Neuronal stem cell (in vitro differentiated cells): ENCODE measurements around the gene ACACA.

ENCODE experiments used
- DNase-seq: peaks from one replicate; pipeline ENCODE4 v3.0.0-alpha.2; 2013; ENCODE audit warnings: low spot score
- H2AFZ ChIP-seq: one replicate; pipeline ENCODE4 v1.6.1; 2013; ENCODE audit warnings: mild to moderate bottlenecking, low read length, inconsistent platforms
- H2AK5ac ChIP-seq: 2 replicates; pipeline ENCODE4 v1.6.1; 2013; ENCODE audit warnings: low read depth, mild to moderate bottlenecking, inconsistent platforms, low read length, moderate library complexity, mixed read lengths
- H2BK120ac ChIP-seq: 2 replicates; pipeline ENCODE4 v1.6.1; 2013; ENCODE audit warnings: low read depth, mild to moderate bottlenecking, inconsistent platforms, low read length, moderate library complexity, mixed read lengths
- H2BK12ac ChIP-seq: one replicate; pipeline ENCODE4 v1.6.1; 2013; ENCODE audit warnings: low read length, inconsistent platforms
- H2BK15ac ChIP-seq: 2 replicates; pipeline ENCODE4 v1.6.1; 2013; ENCODE audit warnings: mild to moderate bottlenecking, low read length, inconsistent platforms, mixed read lengths
- H2BK5ac ChIP-seq: one replicate; pipeline ENCODE4 v1.6.1; 2013; ENCODE audit warnings: inconsistent platforms, mild to moderate bottlenecking, low read length, moderate library complexity
- H3K14ac ChIP-seq: one replicate; pipeline ENCODE4 v1.6.1; 2013; ENCODE audit warnings: low read length, inconsistent platforms
- H3K18ac ChIP-seq: 2 replicates; pipeline ENCODE4 v1.6.1; 2013; ENCODE audit warnings: low read length, inconsistent platforms
- H3K23ac ChIP-seq: 2 replicates; pipeline ENCODE4 v1.6.1; 2013; ENCODE audit warnings: low read depth, mild to moderate bottlenecking, mixed read lengths, low read length, inconsistent platforms; ENCODE audit not compliant: poor library complexity
- H3K27ac ChIP-seq: replicated peaks from 3 replicates; pipeline ENCODE4 v1.5.1; 2013; ENCODE audit warnings: low read length, inconsistent platforms
- H3K27me3 ChIP-seq, 3 experiments: 2 replicates each; pipeline ENCODE4 v1.6.1; 2013; ENCODE audit warnings: low read length in 3 of 3, mild to moderate bottlenecking in 2 of 3, inconsistent platforms in 1 of 3, low read depth in 1 of 3, mixed read lengths in 1 of 3, moderate library complexity in 1 of 3; ENCODE audit not compliant: control insufficient read depth in 3 of 3, insufficient read depth in 3 of 3
- H3K36me3 ChIP-seq, 2 donors: replicated peaks in 1 of 2; 2 replicates each; pipeline ENCODE4 v1.6.1; 2013; ENCODE audit warnings: low read length in 2 of 2; ENCODE audit not compliant: control insufficient read depth in 2 of 2, insufficient read depth in 2 of 2
- H3K4ac ChIP-seq: 2 replicates; pipeline ENCODE4 v1.6.1; 2013; ENCODE audit warnings: inconsistent platforms, mild to moderate bottlenecking, low read length, moderate library complexity
- H3K4me1 ChIP-seq, 2 donors: 1 replicate in 1 of 2; 2 replicates in 1 of 2; pipeline ENCODE4 v1.6.1; 2013; ENCODE audit warnings: low read length in 2 of 2, low read depth in 1 of 2; ENCODE audit not compliant: control insufficient read depth in 2 of 2, insufficient read depth in 1 of 2
- H3K4me2 ChIP-seq: one replicate; pipeline ENCODE4 v1.6.1; 2013; ENCODE audit warnings: mild to moderate bottlenecking, low read length, inconsistent platforms; ENCODE audit not compliant: insufficient read depth, poor library complexity, severe bottlenecking
- H3K4me3 ChIP-seq, 2 donors: 2 replicates each; pipeline ENCODE4 v1.5.1; 2013; ENCODE audit warnings: low read length in 2 of 2, mild to moderate bottlenecking in 2 of 2, inconsistent platforms in 1 of 2, moderate library complexity in 1 of 2
- H3K79me1 ChIP-seq: one replicate; pipeline ENCODE4 v1.6.1; 2013; ENCODE audit warnings: low read depth, mild to moderate bottlenecking, inconsistent platforms, low read length, moderate library complexity
- H3K9ac ChIP-seq: one replicate; pipeline ENCODE4 v1.6.1; 2013; ENCODE audit warnings: mild to moderate bottlenecking, low read depth, low read length, inconsistent platforms; ENCODE audit not compliant: poor library complexity
- H3K9me3 ChIP-seq, 2 donors: replicated peaks in 1 of 2; 2 replicates each; pipeline versions ENCODE3 to v1.6.1; 2013; ENCODE audit warnings: low read length in 2 of 2, mild to moderate bottlenecking in 2 of 2, inconsistent platforms in 1 of 2, low read depth in 1 of 2, mixed read lengths in 1 of 2, moderate library complexity in 1 of 2; ENCODE audit not compliant: control insufficient read depth in 2 of 2, insufficient read depth in 1 of 2
- H4K8ac ChIP-seq: one replicate; pipeline ENCODE4 v1.6.1; 2013; ENCODE audit warnings: low read depth, mild to moderate bottlenecking, inconsistent platforms, low read length, moderate library complexity
- H4K91ac ChIP-seq: one replicate; pipeline ENCODE4 v1.6.1; 2013; ENCODE audit warnings: low read length, low read depth, mild to moderate bottlenecking, inconsistent platforms; ENCODE audit not compliant: poor library complexity
- WGBS, 2 donors: extraction: QIAGEN DNeasy Blood & Tissue Kit; methylation state at CpG; one replicate each; pipeline ENCODE4 v1.1.7; 2013; ENCODE audit warnings: missing lambda C conversion rate in 2 of 2, mixed read lengths in 1 of 2; ENCODE audit not compliant: insufficient read length in 2 of 2, insufficient replicate concordance in 1 of 2; ENCODE audit errors: extremely low coverage in 2 of 2; 5-methylcytosine and 5-hydroxymethylcytosine counted together

Gene ACACA

GRCh38 chr17:37098152-37098551 is 308.5 kb downstream of the ACACA start:
- no peak overlapping the region for H2AK5ac ChIP-seq
- no peak overlapping the region for H3K9ac ChIP-seq
- H2BK12ac ChIP-seq: no peak overlapping the region
- no peak overlapping the region for H4K8ac ChIP-seq
- H3K27me3 ChIP-seq: no peaks in the 10 kb centered on the region
- no peak overlapping the region for H3K27ac ChIP-seq
- no peaks in the 10 kb centered on the region for H3K4me1 ChIP-seq
- H3K4me2 ChIP-seq: no peak overlapping the region
- no peak overlapping the region for H3K18ac ChIP-seq
- peaks cover 2% of the 10 kb centered on the region for H3K79me1 ChIP-seq
- H3K9me3 ChIP-seq: no peaks in the 10 kb centered on the region
- no peak overlapping the region for H3K23ac ChIP-seq
- no peak overlapping the region for H2AFZ ChIP-seq
- peaks cover 41 to 99% of the 10 kb centered on the region in 2 donors for H3K36me3 ChIP-seq
- no peak overlapping the region for H3K14ac ChIP-seq
- no peak for DNase-seq
- peak overlapping the region in 1 of 2 donors; percentile 13 for H3K4me3 ChIP-seq
- no peak overlapping the region for H3K4ac ChIP-seq
- no peak overlapping the region for H2BK5ac ChIP-seq
- H2BK15ac ChIP-seq: no peak overlapping the region
- no CpG with 5 or more reads among the region's 5 CpGs for WGBS, 2 donors
- H4K91ac ChIP-seq: no peak overlapping the region
- no peak overlapping the region for H2BK120ac ChIP-seq

- Histone ChIP-seq H3K27me3 (no peaks in the 10 kb centered on the region), H2AK5ac (no peak overlapping the region), H3K9me3 (no peaks in the 10 kb centered on the region), H3K9ac (no peak overlapping the region), H2BK12ac (no peak overlapping the region), H2BK120ac (no peak overlapping the region), H3K4ac (no peak overlapping the region), H2BK15ac (no peak overlapping the region), H3K14ac (no peak overlapping the region), H3K18ac (no peak overlapping the region), H3K27ac (no peak overlapping the region), H4K91ac (no peak overlapping the region), H3K23ac (no peak overlapping the region), H2BK5ac (no peak overlapping the region), H4K8ac (no peak overlapping the region), H3K79me1 (peaks cover 2% of the 10 kb centered on the region), H3K4me2 (no peak overlapping the region), H3K36me3 (peaks cover 40 to 99% of the 10 kb centered on the region in 2 donors), H3K4me1 (no peaks in the 10 kb centered on the region), H2AFZ (no peak overlapping the region), H3K4me3 (no peak overlapping the region)
- DNase-seq: no peak
- WGBS, 2 donors: no CpG with 5 or more reads among the region's 2 CpGs
Measured at GRCh38 chr17:37097154-37097553, 309.5 kb downstream of the ACACA start.

DNA sequence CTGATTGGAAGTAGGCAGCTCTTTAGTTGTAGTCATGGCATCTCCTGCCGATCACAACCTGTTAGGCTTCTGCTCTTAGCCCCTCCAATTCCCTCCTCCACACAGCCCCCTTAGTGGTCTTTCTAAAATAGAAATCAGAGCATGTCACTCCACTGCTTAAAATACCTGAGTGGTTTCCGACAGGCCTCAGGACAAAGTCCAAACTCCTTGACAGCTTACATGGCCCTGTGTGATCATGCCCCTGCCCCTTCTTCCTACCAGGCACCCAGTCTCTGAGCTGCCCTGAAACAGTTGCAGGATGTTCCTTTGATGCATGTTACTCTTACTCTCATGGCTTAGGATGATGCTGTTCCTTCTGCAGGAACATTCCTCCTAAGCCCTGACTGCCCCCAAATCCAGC is 310.6 kb downstream of the ACACA start:
- no peak overlapping the region for H3K9ac ChIP-seq
- no peak overlapping the region for H3K4ac ChIP-seq
- H2AK5ac ChIP-seq: no peak overlapping the region
- H3K4me1 ChIP-seq: no peaks in the 10 kb centered on the region
- no peak overlapping the region for H3K23ac ChIP-seq
- H3K18ac ChIP-seq: no peak overlapping the region
- H2BK15ac ChIP-seq: no peak overlapping the region
- no peak overlapping the region for H4K91ac ChIP-seq
- no peaks in the 10 kb centered on the region for H3K9me3 ChIP-seq
- H3K4me2 ChIP-seq: no peak overlapping the region
- no peak overlapping the region for H4K8ac ChIP-seq
- no peak overlapping the region for H2BK12ac ChIP-seq
- H2AFZ ChIP-seq: no peak overlapping the region
- DNase-seq: no peak
- no peak overlapping the region for H2BK120ac ChIP-seq
- WGBS, 2 donors: no CpG with 5 or more reads among the region's 2 CpGs
- H3K4me3 ChIP-seq: no peak overlapping the region
- no peaks in the 10 kb centered on the region for H3K27me3 ChIP-seq
- no peak overlapping the region for H3K14ac ChIP-seq
- H3K27ac ChIP-seq: no peak overlapping the region
- no peak overlapping the region for H2BK5ac ChIP-seq
- H3K79me1 ChIP-seq: peaks cover 2% of the 10 kb centered on the region
- peaks cover 35 to 100% of the 10 kb centered on the region in 2 donors for H3K36me3 ChIP-seq

DNA sequence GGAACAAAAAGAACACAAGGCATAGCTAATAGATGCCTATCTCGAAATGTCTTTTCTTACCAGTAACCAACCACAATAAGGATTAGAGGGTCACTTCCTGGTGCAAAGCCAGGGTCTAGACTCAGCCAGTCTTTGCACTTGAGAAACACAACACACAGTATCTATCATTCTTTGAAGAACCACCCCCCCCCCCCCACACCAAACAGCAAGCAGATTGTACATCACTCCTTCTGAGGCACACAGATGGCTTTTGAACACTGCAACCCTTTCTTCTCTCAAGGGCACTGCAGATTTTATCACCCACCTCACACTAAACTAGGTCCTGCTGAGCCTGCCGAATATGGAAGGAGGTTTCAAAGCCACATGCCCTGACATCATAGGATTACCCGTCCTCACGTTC is 312.2 kb downstream of the ACACA start:
- Histone ChIP-seq H3K18ac (no peak overlapping the region), H3K4me2 (no peak overlapping the region), H3K36me3 (peaks cover 39 to 98% of the 10 kb centered on the region in 2 donors), H3K27me3 (no peaks in the 10 kb centered on the region), H3K9ac (no peak overlapping the region), H3K79me1 (peaks cover 2% of the 10 kb centered on the region), H4K8ac (no peak overlapping the region), H2BK5ac (no peak overlapping the region), H2BK15ac (no peak overlapping the region), H3K14ac (no peak overlapping the region), H3K27ac (no peak overlapping the region), H3K4ac (no peak overlapping the region), H2AFZ (no peak overlapping the region), H4K91ac (no peak overlapping the region), H2BK120ac (no peak overlapping the region), H3K23ac (no peak overlapping the region), H3K4me3 (no peak overlapping the region), H3K4me1 (peaks cover 0 to 7% of the 10 kb centered on the region in 2 donors), H2BK12ac (no peak overlapping the region), H2AK5ac (no peak overlapping the region), H3K9me3 (no peaks in the 10 kb centered on the region)
- no CpG with 5 or more reads among the region's 4 CpGs for WGBS, 2 donors
- no peak for DNase-seq
